Coronary artery (tissue), 2 donors: Measurements from ENCODE around the gene P2RX2.

Experiments used
- DNase-seq: peaks from one replicate; pipeline ENCODE4 v3.0.0-alpha.2; 2017; ENCODE audit warnings: low spot score
- H3K27ac ChIP-seq, 2 donors: fragments of 200-600 bp; sonication (generic); one replicate each; pipeline ENCODE4 v1.5.1; 2016 to 2019
- H3K4me3 ChIP-seq: fragments of 200-600 bp; sonication (generic); 2 replicates; pipeline ENCODE4 v1.5.1; 2016; ENCODE audit warnings: mild to moderate bottlenecking, moderate library complexity
- CTCF ChIP-seq: fragments of 200-600 bp; sonication (generic); IDR thresholded peaks from one replicate; pipeline ENCODE4 v1.5.1; 2019; ENCODE audit warnings: antibody characterized with exemption

The P2RX2 gene

GRCh38 chr12:132639956-132640520 is 21.5 kb downstream of the P2RX2 start:
- Histone ChIP-seq H3K4me3 (no peak overlapping the region), H3K27ac (no peak overlapping the region)
- no peak for TF ChIP-seq CTCF
- no peak for DNase-seq

DNA sequence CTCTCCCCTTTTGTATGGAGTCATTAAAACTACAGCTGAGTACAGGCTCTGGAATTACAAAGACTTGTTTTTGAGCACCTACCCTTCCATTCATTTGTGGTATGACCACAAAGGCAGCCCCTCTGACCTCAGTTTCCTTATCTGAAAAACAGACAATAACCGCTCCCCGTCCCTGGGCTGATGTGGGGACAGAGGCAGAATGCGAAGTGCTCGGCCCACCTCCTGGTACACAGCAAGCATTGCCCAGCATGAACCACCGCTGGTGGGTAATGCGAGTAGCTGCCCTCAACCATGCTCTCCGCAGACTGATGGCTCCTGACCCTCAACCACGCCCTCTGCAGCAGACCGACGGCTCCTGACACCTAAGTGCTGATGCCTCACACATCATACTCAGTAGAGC is 22.4 kb downstream of the P2RX2 start:
- Histone ChIP-seq H3K27ac (no peak overlapping the region), H3K4me3 (no peak overlapping the region)
- no peak for DNase-seq
- TF ChIP-seq CTCF, result no peak

DNA sequence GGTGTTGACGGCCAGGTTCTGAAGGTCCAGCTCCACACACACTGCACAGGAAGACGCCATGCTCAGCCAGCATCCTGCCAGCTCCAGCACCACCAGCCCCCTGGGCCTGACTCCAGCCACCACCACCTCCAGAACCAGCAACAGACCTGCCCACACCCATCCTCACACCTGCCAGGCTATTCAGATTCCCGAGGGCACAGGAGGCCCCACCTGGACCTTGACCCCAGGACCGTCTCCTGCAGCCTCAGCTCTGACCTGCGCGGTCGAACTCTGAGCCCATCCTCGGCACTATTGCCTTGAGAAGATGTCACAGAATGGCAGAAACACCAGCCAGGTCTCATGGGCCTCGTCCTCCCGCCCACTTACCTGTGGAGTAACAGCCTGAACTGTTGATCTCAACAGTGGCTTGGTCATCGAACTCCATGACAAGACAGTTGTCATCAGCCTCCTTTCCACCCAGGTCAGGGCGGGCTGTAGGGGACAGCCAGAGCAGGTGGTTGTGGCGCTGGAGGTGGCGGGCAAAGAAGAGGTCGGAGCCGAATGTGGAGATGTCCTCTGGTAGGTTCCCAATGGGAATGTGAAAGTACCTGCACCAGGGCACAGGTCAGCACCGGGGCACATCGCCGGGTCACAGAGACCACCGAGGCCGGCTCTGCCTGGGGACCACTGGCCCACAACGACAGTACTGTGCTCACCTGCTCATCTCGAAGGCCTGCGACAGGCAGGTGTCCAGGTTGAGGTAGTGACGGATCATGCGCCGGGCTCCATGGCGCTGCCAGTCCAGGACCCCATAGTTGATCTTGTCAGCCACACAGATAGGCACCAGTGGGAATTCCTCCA is 23.5 kb downstream of the P2RX2 start:
- H3K4me3 ChIP-seq, result no peak overlapping the region
- DNase-seq, result no peak
- no peak overlapping the region for H3K27ac ChIP-seq
- no peak for TF ChIP-seq CTCF

DNA sequence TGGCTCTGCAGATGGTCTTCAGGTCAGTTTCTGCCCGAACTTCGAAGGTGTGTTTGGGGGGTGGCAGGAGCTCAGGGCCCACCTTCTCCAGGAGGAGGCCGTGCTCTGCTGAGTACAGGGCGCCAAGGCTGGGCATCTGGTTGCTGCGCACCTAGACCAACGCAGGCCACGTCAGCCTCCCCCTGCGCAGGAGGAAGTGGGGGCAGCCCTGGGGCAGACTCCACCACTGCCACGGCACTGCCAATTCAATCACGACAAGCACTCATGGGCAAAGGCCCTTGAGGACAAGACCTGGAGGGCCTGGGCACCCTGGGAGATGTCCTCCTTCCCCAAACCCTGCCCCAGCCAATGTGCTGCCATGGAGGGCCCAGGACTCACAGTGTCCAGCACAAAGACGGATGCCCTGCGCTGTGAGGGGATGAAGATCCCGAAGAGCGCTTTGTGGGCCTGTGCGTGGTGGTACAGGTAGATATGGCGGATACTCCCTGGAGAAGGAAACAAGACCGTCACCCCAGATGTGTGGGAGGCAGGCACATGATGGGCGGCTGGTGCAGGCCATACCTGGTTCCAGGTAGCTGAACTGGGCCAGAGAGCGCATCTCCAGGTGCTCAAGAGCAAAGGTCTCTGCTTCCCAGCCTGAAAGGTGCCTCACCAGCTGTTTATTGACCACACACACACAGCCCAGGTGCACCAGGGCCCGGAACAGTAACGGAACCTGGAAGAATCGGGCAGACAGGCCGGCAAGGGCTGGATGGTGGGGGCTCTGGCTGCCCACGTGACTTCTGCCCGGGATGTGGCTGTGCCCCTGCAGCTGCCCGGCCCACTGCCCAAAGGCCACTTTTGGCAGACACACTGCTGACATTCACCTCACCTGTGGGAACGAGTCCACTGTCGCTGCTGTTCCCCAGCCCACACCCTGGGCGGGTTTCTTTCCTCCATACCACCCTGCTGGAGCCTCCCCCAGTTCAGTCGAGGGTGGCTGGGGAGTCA is 24.6 kb downstream of the P2RX2 start:
- no peak overlapping the region for H3K27ac ChIP-seq
- DNase-seq, result no peak
- no peak for TF ChIP-seq CTCF
- no peak overlapping the region for H3K4me3 ChIP-seq

GRCh38 chr12:132646850-132647249 is 28.3 kb downstream of the P2RX2 start:
- TF ChIP-seq CTCF, result no peak
- no peak overlapping the region for H3K4me3 ChIP-seq
- H3K27ac ChIP-seq, result no peak overlapping the region
- no peak for DNase-seq

- Histone ChIP-seq H3K27ac (no peak overlapping the region), H3K4me3 (no peak overlapping the region)
- TF ChIP-seq CTCF, result no peak
- DNase-seq, result no peak
Observed at GRCh38 chr12:132647858-132648257, 29.3 kb downstream of the P2RX2 start.
